GM18520 (cell line): ENCODE results near the gene PYCR2.
A peak's percentile ranks its signal among the peaks of the same experiment; 100 is the strongest.
"Not testable (repeated sequence)": the region's sequence is repeated elsewhere in the genome, so short reads cannot be mapped to it uniquely, and the experiment has no call there.

Source experiments
- ATAC-seq: cut with Tn5 transposase; IDR thresholded peaks from one replicate; pipeline ENCODE4 v1.9.1; 2021; ENCODE audit not compliant: unreplicated experiment

Gene PYCR2

DNA sequence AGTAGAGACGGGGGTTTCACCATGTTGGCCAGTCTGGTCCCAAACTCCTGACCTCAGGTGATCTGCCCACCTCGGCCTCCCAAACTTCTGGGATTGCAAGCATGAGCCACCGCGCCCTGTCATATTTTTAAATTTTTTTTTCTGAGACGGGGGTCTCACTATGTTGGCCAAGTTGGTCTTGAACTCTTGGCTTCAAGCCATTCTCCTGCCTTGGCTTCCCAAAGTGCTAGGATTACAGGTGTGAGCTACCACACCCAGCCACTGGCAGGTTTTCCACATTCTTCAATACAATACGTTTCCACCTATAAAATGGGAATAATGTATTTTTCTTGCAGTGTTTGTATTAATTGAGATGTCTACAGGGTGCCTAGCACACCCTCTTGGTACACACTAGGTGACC is 31.7 kb downstream of the PYCR2 start:
- ATAC-seq = no peak

DNA sequence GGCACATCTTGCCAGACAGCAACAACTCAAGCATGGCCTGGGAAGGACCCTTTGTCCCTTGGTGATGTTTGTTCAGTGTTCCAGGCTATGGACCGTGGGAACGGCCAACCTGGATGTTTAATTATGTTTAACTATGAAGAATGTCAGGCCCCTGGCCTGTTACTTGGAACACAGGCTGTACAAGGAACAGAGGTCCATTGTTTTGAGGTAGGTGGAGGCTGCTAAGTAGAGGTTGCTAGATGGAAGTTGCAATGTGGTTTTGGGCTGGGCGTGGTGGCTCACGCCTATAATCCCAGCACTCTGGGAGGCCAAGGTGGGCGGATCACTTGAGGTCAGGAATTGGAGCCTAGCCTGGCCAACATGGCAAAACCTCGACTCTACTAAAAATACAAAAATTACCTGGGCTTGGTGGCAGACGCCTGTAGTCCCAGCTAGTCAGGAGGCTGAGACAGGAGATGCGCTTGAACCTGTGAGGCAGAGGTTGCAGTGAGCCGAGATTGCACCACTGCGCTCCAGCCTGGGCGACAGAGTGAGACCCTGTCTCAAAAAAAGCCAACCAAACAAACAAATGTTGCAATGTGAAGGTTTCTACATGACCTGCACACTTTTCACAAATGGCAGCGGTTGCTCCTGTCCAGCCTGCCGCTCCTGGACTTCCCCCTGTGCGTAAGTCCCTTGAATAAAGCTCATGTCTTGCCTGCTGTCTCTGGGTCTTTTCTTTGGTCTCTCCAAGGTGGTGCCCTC is 32.6 kb downstream of the PYCR2 start:
- no peak for ATAC-seq

GRCh38 chr1:225890346-225891228 is 33.5 kb downstream of the PYCR2 start:
- ATAC-seq = no peak

DNA sequence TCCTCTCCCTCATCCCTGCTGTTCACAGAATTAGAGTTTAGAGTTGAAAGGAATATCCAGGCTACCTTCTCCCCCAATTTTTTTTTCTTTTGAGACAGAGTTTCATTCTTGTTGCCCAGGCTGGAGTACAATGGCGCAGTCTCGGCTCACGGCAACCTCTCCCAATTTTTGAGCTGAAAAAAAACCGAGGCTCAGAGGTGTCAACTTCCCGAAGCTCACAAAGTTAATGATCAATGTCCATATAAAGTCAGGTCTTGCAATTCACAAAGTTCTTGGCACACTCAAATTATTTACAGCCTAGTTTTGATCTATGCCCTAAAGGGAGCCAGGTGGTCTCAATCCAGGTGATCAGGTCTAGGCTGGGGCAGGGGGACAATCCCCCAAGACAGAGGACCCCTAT is 34.3 kb downstream of the PYCR2 start:
- no peak for ATAC-seq

- no peak for ATAC-seq
Measured at GRCh38 chr1:225888898-225889601, 35.0 kb downstream of the PYCR2 start, which contains the start of gene LEFTY1. LEFTY1 (minus strand) TSS chr1:225889146; CDS start chr1:225889066, 80 bp downstream.

GRCh38 chr1:225888289-225888897 is 35.7 kb downstream of the PYCR2 start:
- ATAC-seq = no peak

DNA sequence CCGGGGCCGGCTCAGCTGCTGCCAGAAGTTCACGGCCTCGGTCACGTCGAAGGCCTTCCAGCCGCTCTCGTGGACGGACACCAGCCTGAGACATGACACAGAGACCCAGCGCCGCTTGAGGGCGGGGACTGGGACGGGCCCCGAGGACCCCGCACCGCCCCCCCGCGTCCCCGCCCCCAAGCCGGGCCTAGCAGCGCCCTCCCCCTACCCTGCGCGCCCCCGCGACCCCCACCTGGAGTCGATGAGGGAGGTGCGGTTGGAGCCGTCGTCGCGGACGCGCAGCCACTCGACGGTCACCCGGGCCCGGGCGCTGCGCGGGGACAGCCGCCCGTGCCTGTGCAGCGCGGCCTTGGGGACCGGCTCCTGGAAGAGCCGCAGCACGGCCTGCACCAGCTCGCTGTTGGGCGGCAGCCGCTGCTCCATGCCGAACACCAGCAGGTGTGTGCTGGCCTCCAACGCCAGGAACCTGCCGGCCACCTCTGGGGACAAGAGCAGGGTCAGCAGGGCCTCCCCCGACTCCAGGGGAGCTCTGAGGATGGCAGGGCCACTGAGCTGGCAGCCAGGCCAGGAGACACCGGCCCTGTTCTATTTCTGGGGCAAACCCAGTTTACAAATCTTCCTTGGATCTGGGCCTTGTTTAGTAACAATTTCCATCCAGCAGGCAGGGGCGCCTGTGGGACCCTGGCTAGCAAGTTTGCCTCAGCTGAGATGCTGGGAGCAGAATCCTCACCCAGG is 36.3 kb downstream of the PYCR2 start:
- not testable (repeated sequence) for ATAC-seq

DNA sequence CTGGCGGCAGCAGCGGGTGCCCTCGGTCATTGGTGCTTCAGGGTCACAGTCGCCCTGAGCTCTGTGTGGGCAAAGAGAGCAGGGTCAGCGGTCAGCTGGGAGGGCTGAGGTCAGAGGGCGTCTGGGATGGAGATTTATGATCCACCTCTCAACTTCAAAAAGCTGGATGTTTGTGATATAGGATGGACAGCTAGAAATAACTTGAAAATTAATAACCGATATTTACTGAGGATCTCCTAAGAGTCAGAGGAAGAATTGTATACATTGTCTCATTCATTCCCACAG is 37.1 kb downstream of the PYCR2 start:
- ATAC-seq = no peak

GRCh38 chr1:225886159-225887029 is 37.7 kb downstream of the PYCR2 start:
- ATAC-seq = no peak

- no peak for ATAC-seq
Measured at GRCh38 chr1:225885336-225885735, 38.7 kb downstream of the PYCR2 start.

GRCh38 chr1:225883616-225884265 is 40.3 kb downstream of the PYCR2 start:
- no peak for ATAC-seq

GRCh38 chr1:225882694-225883615 is 41.1 kb downstream of the PYCR2 start:
- peak; percentile 12 for ATAC-seq

DNA sequence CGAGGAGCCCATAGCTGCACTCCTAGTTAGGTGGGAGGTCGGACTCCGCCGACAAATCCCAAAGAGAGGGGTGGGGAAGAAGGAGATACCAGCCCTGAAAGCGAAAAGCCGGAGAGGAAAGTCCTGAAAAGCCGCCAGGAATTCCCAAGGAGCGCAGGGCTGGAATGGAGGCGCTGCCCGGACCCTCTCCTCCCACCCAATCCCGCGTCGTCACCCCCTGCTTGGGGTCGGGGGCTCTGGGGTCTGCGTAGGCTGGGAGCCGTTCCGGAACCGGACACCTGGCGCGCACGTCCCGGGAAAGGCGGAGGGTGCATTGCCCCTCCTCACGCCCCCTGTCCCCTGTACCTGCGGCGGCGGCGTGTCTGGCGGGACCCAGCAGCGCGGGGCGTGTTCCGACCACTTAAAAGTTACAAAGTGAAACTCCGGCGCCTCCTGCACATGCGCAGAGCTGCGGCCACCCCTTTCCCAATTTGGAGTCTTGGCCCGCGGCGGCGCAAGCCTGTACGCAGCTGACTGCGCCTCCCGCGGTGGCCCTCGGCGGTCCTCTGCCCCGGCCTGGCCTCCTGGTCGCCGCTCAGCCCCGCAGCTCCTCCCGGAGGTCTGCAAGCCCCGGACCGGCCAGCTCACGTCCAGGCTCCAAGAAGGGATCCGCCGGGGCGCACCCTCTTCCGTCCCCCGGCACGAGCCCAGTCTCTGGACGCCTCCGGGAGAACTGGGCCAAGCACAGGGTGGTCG is 41.9 kb downstream of the PYCR2 start, which contains the start of gene TMEM63A:
Gene TMEM63A (minus strand): TSS at position 422 of the 735 bp plus-strand sequence. CDS start 4,800 bp downstream, outside the sequence.
- peak; percentile 62 for ATAC-seq

GRCh38 chr1:225881081-225881958 is 42.7 kb downstream of the PYCR2 start:
- no peak for ATAC-seq

DNA sequence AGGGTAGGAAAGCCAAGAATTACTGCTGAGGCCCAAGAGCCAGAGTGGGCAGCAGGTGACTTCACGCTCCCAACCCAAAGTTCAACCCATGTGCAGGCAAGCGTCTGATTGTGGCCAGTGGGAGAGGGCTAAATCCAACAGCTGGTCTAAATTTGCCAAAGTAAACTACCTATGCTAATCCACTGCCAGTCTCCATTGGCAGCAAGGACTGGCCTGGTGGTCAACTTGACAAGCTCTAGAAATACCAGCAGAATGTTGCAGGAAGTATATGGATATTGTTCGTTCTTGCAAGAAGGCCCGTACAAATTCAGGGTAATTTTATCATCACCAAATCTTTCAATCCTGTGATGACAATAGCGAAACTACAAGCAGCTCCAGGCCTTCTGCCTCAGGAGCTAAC is 43.4 kb downstream of the PYCR2 start:
- ATAC-seq = no peak

- ATAC-seq = no peak
Measured at GRCh38 chr1:225880222-225880588, 43.8 kb downstream of the PYCR2 start.
